ENCODE results near the gene PTPRN2. TPM values are rescaled to one million over a fixed set of nuclear protein-coding genes. Genes with fewer than 3 reads are reported as not detected.

Gene PTPRN2
- total and polyA plus RNA-seq, 7 donors, result 3.2 to 7.1 (median 5.5) TPM

DNA sequence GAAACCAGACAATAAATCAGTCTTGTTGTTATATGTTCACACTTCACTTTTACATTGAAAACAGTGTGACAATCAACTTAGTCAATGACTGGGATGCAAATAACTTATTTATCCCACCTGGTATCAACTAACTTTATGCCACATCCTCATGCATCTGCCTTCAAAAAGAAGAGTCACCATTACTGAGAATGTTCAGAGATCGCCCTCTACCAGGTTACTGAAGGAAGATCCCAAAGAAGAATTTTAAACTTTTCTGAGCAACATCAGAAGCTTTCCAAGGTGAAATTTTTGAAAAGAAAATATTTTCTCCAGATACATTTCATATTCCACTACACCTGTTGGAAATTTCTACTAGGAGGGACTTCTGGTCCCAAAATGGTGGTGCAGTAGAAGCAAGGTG is 359.5 kb downstream of the PTPRN2 start:
- no peak for TF ChIP-seq EP300 (IDR thresholded peaks at IDR 0.05)
- no peak for TF ChIP-seq CTCF (IDR thresholded peaks at IDR 0.05)
- H3K27ac ChIP-seq, result no peak overlapping the region
- peaks cover 0 to 5% (median 2%) of the 10 kb centered on the region in 4 donors for H3K9me3 ChIP-seq
- H3K4me1 ChIP-seq, result no peaks in the 10 kb centered on the region
- no peaks in the 10 kb centered on the region for H3K27me3 ChIP-seq
- intact Hi-C loops (cut with DNase I), result no loop called here
- no peak overlapping the region for H3K4me3 ChIP-seq
- WGBS, 2 donors, result 86% methylated on average over 1 of the region's 1 CpG
- no peaks in the 10 kb centered on the region for H3K36me3 ChIP-seq
- no peak for DNase-seq

DNA sequence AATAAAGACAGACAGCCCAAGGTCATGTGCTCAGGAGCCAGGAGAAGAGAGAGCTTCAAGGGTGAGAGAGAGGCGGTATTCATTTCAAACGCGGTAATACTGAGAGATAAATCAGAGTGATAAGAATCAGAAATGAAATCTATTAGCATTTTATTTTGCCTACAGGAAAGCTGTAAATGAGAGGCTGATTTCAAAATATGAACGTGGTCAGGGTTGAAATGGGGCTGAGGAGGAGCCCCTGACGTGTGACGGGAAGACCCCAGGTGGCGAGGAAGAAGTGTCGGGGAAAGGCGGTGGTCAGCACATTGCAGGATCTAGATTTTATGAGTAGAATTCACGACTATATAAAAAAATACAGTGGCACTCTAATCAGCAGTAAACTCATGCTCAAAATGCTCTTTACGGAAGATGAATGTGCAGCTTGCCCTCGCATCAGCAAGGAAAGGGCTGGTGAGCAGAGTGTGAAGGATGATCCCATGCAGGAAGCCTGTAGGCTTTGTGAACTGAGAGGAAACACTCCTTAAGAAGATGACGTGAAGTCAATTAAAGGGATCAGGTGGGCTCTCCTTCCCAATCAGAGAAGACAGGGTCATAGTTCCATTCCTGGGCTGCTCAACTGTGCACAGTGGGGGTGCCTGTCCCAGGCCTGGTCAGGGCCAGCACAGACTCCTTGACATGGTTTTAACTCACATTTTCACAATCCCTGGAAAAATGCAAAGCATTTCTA is 360.2 kb downstream of the PTPRN2 start:
- Histone ChIP-seq H3K4me3 (no peak overlapping the region), H3K4me1 (no peaks in the 10 kb centered on the region), H3K27me3 (no peaks in the 10 kb centered on the region), H3K9me3 (peaks cover 0 to 5% (median 2%) of the 10 kb centered on the region in 4 donors), H3K36me3 (no peaks in the 10 kb centered on the region), H3K27ac (no peak overlapping the region)
- DNase-seq, result no peak
- WGBS, 2 donors, result 84 to 85% methylated on average over 13 of the region's 13 CpGs
- intact Hi-C loops (cut with DNase I), result no loop called here
- TF ChIP-seq CTCF (IDR thresholded peaks at IDR 0.05) (no peak), POLR2AphosphoS5 (IDR thresholded peaks at IDR 0.05) (no peak), EP300 (IDR thresholded peaks at IDR 0.05) (no peak), POLR2A (IDR thresholded peaks at IDR 0.05) (no peak)

- Histone ChIP-seq H3K4me3 (no peak overlapping the region), H3K27me3 (no peaks in the 10 kb centered on the region), H3K9me3 (peaks cover 0 to 8% (median 0%) of the 10 kb centered on the region in 4 donors), H3K4me1 (no peaks in the 10 kb centered on the region), H3K36me3 (no peaks in the 10 kb centered on the region), H3K27ac (no peak overlapping the region)
- intact Hi-C loops (cut with DNase I), result no loop called here
- DNase-seq, result no peak
- TF ChIP-seq POLR2A (IDR thresholded peaks at IDR 0.05) (no peak), CTCF (IDR thresholded peaks at IDR 0.05) (no peak), POLR2AphosphoS5 (IDR thresholded peaks at IDR 0.05) (no peak), EP300 (IDR thresholded peaks at IDR 0.05) (no peak)
Measured at GRCh38 chr7:158216198-158216597, 371.4 kb downstream of the PTPRN2 start.

DNA sequence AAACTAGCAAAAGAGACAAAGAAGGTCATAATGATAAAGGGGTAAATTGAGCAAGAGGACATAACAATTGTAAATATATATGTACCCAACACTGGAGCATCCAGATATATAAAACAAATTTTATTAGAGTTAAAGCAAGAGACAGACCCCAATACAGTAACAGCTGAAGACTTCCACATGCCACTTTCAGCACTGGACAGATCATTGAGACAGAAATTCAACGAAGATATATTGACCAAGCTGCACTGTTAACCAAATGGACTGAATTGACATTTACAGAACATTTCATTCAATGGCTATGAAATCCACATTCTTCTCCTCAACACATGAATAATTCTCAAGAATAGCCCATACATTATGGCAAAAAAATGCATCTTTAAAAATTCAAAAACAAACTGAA is 378.2 kb downstream of the PTPRN2 start:
- intact Hi-C loops (cut with DNase I), result no loop called here
- no peak for TF ChIP-seq POLR2AphosphoS5 (IDR thresholded peaks at IDR 0.05)
- TF ChIP-seq CTCF (IDR thresholded peaks at IDR 0.05), result no peak
- no peak for TF ChIP-seq POLR2A (IDR thresholded peaks at IDR 0.05)
- no peak for TF ChIP-seq EP300 (IDR thresholded peaks at IDR 0.05)

DNA sequence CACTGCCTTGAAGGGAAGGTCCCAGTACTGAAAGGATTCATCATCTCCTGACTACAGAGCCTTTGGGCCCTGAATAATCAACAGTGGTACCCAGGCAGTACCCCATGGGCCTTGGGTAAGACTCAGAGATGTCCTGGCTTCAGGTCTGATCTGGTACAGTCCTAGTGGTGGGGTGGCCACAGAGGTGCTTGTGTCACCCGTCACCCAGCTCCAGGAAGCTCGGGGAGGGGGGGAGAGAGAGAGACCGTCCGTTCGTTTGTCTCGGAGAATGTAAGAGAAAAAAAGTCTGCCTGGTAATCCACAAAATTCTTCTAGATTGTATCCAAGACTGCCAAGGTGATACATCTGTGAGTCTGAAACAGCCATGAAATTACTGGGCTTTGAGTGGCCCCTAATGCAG is 381.3 kb downstream of the PTPRN2 start:
- H3K27me3 ChIP-seq, result peaks cover 0 to 23% (median 0%) of the 10 kb centered on the region in 3 donors
- WGBS, 2 donors, result 89 to 95% methylated on average over 6 of the region's 6 CpGs
- no peaks in the 10 kb centered on the region for H3K36me3 ChIP-seq
- no peak for TF ChIP-seq EP300 (IDR thresholded peaks at IDR 0.05)
- no peak for TF ChIP-seq CTCF (IDR thresholded peaks at IDR 0.05)
- TF ChIP-seq POLR2A (IDR thresholded peaks at IDR 0.05), result no peak
- TF ChIP-seq POLR2AphosphoS5 (IDR thresholded peaks at IDR 0.05), result no peak
- intact Hi-C loops (cut with DNase I), result no loop called here
- H3K9me3 ChIP-seq, result no peaks in the 10 kb centered on the region
- no peak overlapping the region for H3K27ac ChIP-seq
- H3K4me3 ChIP-seq, result no peak overlapping the region
- no peaks in the 10 kb centered on the region for H3K4me1 ChIP-seq
- DNase-seq, result no peak

More for the DNA sequence above, 378.2 kb downstream of the PTPRN2 start:
- 58 to 75% methylated on average over 1 of the region's 1 CpG for WGBS, 2 donors
- Histone ChIP-seq H3K27ac (no peak overlapping the region), H3K4me1 (no peaks in the 10 kb centered on the region), H3K9me3 (no peaks in the 10 kb centered on the region), H3K27me3 (peaks cover 0 to 15% (median 0%) of the 10 kb centered on the region in 3 donors), H3K36me3 (no peaks in the 10 kb centered on the region), H3K4me3 (no peak overlapping the region)
- DNase-seq, result no peak

Measured in sigmoid colon (tissue), 7 donors.